Heart left ventricle (tissue), 13 donors: ENCODE measurements around the gene RAX2.

Experiments
- CTCF ChIP-seq, 12 donors: fragments of 200-600 bp; sonication (generic) in 4 of 12; IDR thresholded peaks; one replicate each; pipeline versions ENCODE4 v1.5.0 to v1.8.0; 2018 to 2022; ENCODE audit warnings: antibody characterized with exemption in 12 of 12, mild to moderate bottlenecking in 5 of 12
- POLR2A ChIP-seq, 2 donors: fragments of 450-650 bp; IDR thresholded peaks; one replicate each; pipeline ENCODE4 v1.6.1; 2017; ENCODE audit warnings: antibody characterized with exemption in 2 of 2, mild to moderate bottlenecking in 2 of 2, moderate library complexity in 2 of 2
- donor health status: ischemic (EF 13 %, LVEDD 7.1; RV severe dilation, severe dysfunction).
- donor health status: DM: no; HTN: yes; CAD: no.
- donor health status: DM: no; HTN: no; CAD: no.
- donor health status: ischemic (EF 25% LVEDD 6.9; RV normal size, moderate dysfunction).
- donor health status: ischemic (EF 25% LVEDD 5.7; RV mildly dilated, moderate dysfunction).
- donor health status: ischemic (EF 35%, LVEDD 5.7; RV mildly dilated, moderate dysfunction).
- donor health status: nonischemic (EF 11% LVEDD 7.7; RV severe dilation, severe dysfunction).
- donor health status: DM: yes; HTN: yes; CAD: no.
- donor health status: PGD.
- donor health status: ischemic (EF 29% LVEDD 5.4; RV normal size, mild dysfunction).
- donor health status: nonischemic (EF 23%, LVEDD 6.1; RV moderate dilation, normal function).

GRCh38 chr19:3790941-3791340 is 18.9 kb upstream of the RAX2 start:
- TF ChIP-seq CTCF (IDR thresholded peaks at IDR 0.05) (no peak), POLR2A (IDR thresholded peaks at IDR 0.05) (no peak)
